DND-41 (cell line): ENCODE results near the gene CD200.

Experiments used
- CTCF ChIP-seq: IDR thresholded peaks from 2 replicates; pipeline ENCODE4 v1.5.1; 2012; ENCODE audit warnings: borderline replicate concordance, low read length, moderate library complexity, mild to moderate bottlenecking; ENCODE audit not compliant: poor library complexity, severe bottlenecking; ENCODE audit errors: extremely low read depth
- EZH2 ChIP-seq: IDR thresholded peaks from 3 replicates; pipeline ENCODE4 v1.6.1; 2012; ENCODE audit warnings: borderline replicate concordance, low read depth, mild to moderate bottlenecking, moderate library complexity, low read length, inconsistent platforms; ENCODE audit not compliant: severe bottlenecking

GRCh38 chr3:112377568-112378071 lies 44.7 kb downstream of the CD200 start:
- no peak for TF ChIP-seq CTCF
- no peak for TF ChIP-seq EZH2
